ENCODE data around the gene ACR.

The ACR gene

GRCh38 chr22:50720301-50721256 is 17.4 kb upstream of the ACR start:
- no peak for DNase-seq

- DNase-seq: no peak
Measured at GRCh38 chr22:50721257-50721844, 16.7 kb upstream of the ACR start.

- no peak for DNase-seq
Measured at GRCh38 chr22:50722048-50722701, 15.8 kb upstream of the ACR start.

- DNase-seq: no peak
Measured at GRCh38 chr22:50722716-50723428, 15.1 kb upstream of the ACR start.

- DNase-seq: no peak
Measured at GRCh38 chr22:50723991-50724390, 14.0 kb upstream of the ACR start.

GRCh38 chr22:50724616-50725015 is 13.4 kb upstream of the ACR start:
- no peak for DNase-seq

- DNase-seq: no peak
Measured at GRCh38 chr22:50725597-50725996, 12.4 kb upstream of the ACR start.

- no peak for DNase-seq
Measured at GRCh38 chr22:50726643-50727340, 11.2 kb upstream of the ACR start.

GRCh38 chr22:50727678-50728522 is 10.1 kb upstream of the ACR start:
- DNase-seq: no peak

- DNase-seq: no peak
Measured at GRCh38 chr22:50728523-50728931, 9.5 kb upstream of the ACR start.

GRCh38 chr22:50729391-50730012 is 8.5 kb upstream of the ACR start:
- DNase-seq: no peak

- no peak for DNase-seq
Measured at GRCh38 chr22:50730013-50730891, 7.8 kb upstream of the ACR start.

GRCh38 chr22:50730941-50731661 is 6.9 kb upstream of the ACR start:
- DNase-seq: no peak

- DNase-seq: peak; percentile 62
Measured at GRCh38 chr22:50731811-50732624, 6.0 kb upstream of the ACR start.

GRCh38 chr22:50732681-50733080 is 5.3 kb upstream of the ACR start:
- no peak for DNase-seq

GRCh38 chr22:50733521-50734342 is 4.3 kb upstream of the ACR start:
- DNase-seq: no peak

GRCh38 chr22:50734343-50734771 is 3.6 kb upstream of the ACR start:
- DNase-seq: no peak

All from activated CD4-positive, alpha-beta T cell treated with anti-CD3 and anti-CD28 coated beads, Interleukin-2, Interleukin-6, amounts not matched to agents 100 ng/mL and 50 ng/mL, durations not matched to agents 16 hours and 8 hours (primary cell).